Ishikawa (cell line): ENCODE results near the gene TBC1D9.

Experiments used
- CREB1 ChIP-seq: IDR thresholded peaks from 2 replicates; pipeline ENCODE4 v1.6.1; 2012; ENCODE audit warnings: low read depth
- EGR1 ChIP-seq: IDR thresholded peaks from 2 replicates; pipeline ENCODE4 v1.6.1; 2012
- EP300 ChIP-seq: IDR thresholded peaks from 2 replicates; pipeline ENCODE4 v1.6.1; 2012; ENCODE audit warnings: borderline replicate concordance
- FOXM1 ChIP-seq: IDR thresholded peaks from 2 replicates; pipeline ENCODE4 v1.6.1; 2012; ENCODE audit warnings: low read depth, borderline replicate concordance
- NFIC ChIP-seq: IDR thresholded peaks from 2 replicates; pipeline ENCODE4 v1.6.1; 2012
- RAD21 ChIP-seq: IDR thresholded peaks from 2 replicates; pipeline ENCODE4 v1.6.1; 2012; ENCODE audit warnings: low read depth
- TAF1 ChIP-seq: IDR thresholded peaks from 2 replicates; pipeline ENCODE4 v1.6.1; 2012; ENCODE audit warnings: low read depth, mild to moderate bottlenecking
- TCF12 ChIP-seq: IDR thresholded peaks from 2 replicates; pipeline ENCODE4 v1.6.1; 2012; ENCODE audit warnings: low read depth
- YY1 ChIP-seq: IDR thresholded peaks from 2 replicates; pipeline ENCODE4 v1.6.1; 2012; ENCODE audit warnings: low read depth
- TF ChIP-seq, protein P1 (sequence below): IDR thresholded peaks from 2 replicates; pipeline ENCODE4 v1.6.1; 2012
- TF ChIP-seq, protein P2 (sequence below): IDR thresholded peaks from 2 replicates; pipeline ENCODE4 v1.6.1; 2012
- TF ChIP-seq, protein P3 (sequence below): IDR thresholded peaks from 2 replicates; pipeline ENCODE4 v1.6.1; 2012; ENCODE audit warnings: low read depth, mild to moderate bottlenecking

DNA sequence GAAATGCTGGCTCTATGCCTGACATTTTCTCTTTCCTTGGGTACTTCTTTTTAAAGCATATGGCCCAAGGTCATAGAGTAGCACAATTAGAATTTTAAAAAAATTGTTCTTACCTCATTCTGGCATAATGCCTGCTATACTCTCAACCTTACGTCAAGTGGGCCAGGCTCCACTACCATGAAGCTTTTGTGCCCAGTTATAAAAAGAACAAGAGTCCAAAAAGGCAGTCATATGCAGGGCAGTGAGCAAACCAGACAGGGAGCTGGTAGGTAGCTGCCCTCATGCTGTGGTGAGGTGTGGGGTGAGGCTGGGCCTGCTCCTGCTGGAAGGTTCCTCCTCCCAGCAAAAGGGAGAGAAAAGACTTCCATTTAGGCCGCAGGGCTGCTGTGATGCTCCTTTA lies 123.1 kb downstream of the TBC1D9 start:
- TF ChIP-seq CREB1 (no peak), YY1 (no peak), TCF12 (no peak), RAD21 (no peak), EGR1 (no peak), EP300 (no peak), TAF1 (no peak), FOXM1 (no peak), NFIC (no peak)
- TF ChIP-seq, protein P1, sequence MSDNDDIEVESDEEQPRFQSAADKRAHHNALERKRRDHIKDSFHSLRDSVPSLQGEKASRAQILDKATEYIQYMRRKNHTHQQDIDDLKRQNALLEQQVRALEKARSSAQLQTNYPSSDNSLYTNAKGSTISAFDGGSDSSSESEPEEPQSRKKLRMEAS, result no peak
- TF ChIP-seq, protein P2, sequence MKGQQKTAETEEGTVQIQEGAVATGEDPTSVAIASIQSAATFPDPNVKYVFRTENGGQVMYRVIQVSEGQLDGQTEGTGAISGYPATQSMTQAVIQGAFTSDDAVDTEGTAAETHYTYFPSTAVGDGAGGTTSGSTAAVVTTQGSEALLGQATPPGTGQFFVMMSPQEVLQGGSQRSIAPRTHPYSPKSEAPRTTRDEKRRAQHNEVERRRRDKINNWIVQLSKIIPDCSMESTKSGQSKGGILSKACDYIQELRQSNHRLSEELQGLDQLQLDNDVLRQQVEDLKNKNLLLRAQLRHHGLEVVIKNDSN, result no peak
- TF ChIP-seq, protein P3, sequence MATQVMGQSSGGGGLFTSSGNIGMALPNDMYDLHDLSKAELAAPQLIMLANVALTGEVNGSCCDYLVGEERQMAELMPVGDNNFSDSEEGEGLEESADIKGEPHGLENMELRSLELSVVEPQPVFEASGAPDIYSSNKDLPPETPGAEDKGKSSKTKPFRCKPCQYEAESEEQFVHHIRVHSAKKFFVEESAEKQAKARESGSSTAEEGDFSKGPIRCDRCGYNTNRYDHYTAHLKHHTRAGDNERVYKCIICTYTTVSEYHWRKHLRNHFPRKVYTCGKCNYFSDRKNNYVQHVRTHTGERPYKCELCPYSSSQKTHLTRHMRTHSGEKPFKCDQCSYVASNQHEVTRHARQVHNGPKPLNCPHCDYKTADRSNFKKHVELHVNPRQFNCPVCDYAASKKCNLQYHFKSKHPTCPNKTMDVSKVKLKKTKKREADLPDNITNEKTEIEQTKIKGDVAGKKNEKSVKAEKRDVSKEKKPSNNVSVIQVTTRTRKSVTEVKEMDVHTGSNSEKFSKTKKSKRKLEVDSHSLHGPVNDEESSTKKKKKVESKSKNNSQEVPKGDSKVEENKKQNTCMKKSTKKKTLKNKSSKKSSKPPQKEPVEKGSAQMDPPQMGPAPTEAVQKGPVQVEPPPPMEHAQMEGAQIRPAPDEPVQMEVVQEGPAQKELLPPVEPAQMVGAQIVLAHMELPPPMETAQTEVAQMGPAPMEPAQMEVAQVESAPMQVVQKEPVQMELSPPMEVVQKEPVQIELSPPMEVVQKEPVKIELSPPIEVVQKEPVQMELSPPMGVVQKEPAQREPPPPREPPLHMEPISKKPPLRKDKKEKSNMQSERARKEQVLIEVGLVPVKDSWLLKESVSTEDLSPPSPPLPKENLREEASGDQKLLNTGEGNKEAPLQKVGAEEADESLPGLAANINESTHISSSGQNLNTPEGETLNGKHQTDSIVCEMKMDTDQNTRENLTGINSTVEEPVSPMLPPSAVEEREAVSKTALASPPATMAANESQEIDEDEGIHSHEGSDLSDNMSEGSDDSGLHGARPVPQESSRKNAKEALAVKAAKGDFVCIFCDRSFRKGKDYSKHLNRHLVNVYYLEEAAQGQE, result no peak
